HepG2 (cell line): ENCODE measurements around the gene HHIPL2. TPM values are rescaled to one million over a fixed set of nuclear protein-coding genes. Genes with fewer than 3 reads are reported as not detected.

ENCODE experiments used
- AKNA ChIP-seq: sonication (generic); formaldehyde crosslinking; IDR thresholded peaks from 2 replicates; pipeline ENCODE4 v1.4.0; 2020; ENCODE audit warnings: missing genetic modification reagents, borderline replicate concordance
- ARID2 ChIP-seq: sonication (generic); formaldehyde crosslinking; IDR thresholded peaks from 2 replicates; pipeline ENCODE4 v1.8.1; 2022; ENCODE audit warnings: mild to moderate bottlenecking, missing genetic modification reagents, borderline replicate concordance
- ARID4A ChIP-seq: sonication (generic); formaldehyde crosslinking; IDR thresholded peaks from 2 replicates; pipeline ENCODE4 v1.5.0; 2020; ENCODE audit warnings: mild to moderate bottlenecking, missing genetic modification reagents, borderline replicate concordance
- BRCA1 ChIP-seq: sonication (generic); formaldehyde crosslinking; IDR thresholded peaks from 2 replicates; pipeline ENCODE4 v1.4.0; 2020; ENCODE audit warnings: missing genetic modification reagents
- BRD4 ChIP-seq: sonication (generic); formaldehyde crosslinking; IDR thresholded peaks from 2 replicates; pipeline ENCODE4 v1.4.0; 2020; ENCODE audit warnings: missing genetic modification reagents
- CBX5 ChIP-seq: sonication (generic); formaldehyde crosslinking; IDR thresholded peaks from 2 replicates; pipeline ENCODE4 v1.4.0; 2020; ENCODE audit warnings: missing genetic modification reagents, borderline replicate concordance
- CSRNP1 ChIP-seq: sonication (generic); formaldehyde crosslinking; IDR thresholded peaks from 2 replicates; pipeline ENCODE4 v1.8.1; 2023; ENCODE audit warnings: mild to moderate bottlenecking, missing genetic modification reagents
- GATA4 ChIP-seq: sonication (generic); IDR thresholded peaks from 2 replicates; pipeline ENCODE4 v1.6.1; 2016; ENCODE audit warnings: antibody characterized with exemption, low read depth, borderline replicate concordance
- NFIB ChIP-seq: sonication (generic); formaldehyde crosslinking; IDR thresholded peaks from 2 replicates; pipeline ENCODE4 v1.9.0; 2021; ENCODE audit warnings: missing genetic modification reagents, mild to moderate bottlenecking, borderline replicate concordance
- SMAD9 ChIP-seq: sonication (generic); formaldehyde crosslinking; IDR thresholded peaks from 2 replicates; pipeline ENCODE4 v1.5.1; 2020; ENCODE audit warnings: mild to moderate bottlenecking, missing genetic modification reagents
- SP4 ChIP-seq: sonication (generic); formaldehyde crosslinking; IDR thresholded peaks from 2 replicates; pipeline ENCODE4 v1.8.1; 2023; ENCODE audit warnings: mild to moderate bottlenecking, missing genetic modification reagents
- SYNCRIP ChIP-seq: fragments of 200-400 bp; formaldehyde crosslinking; IDR thresholded peaks from 2 replicates; pipeline ENCODE4 v1.6.1; 2018; ENCODE audit warnings: mild to moderate bottlenecking, low read depth, low read length; ENCODE audit not compliant: insufficient read depth
- TEAD2 ChIP-seq: sonication (generic); formaldehyde crosslinking; IDR thresholded peaks from 2 replicates; pipeline ENCODE4 v1.9.0; 2021; ENCODE audit warnings: missing genetic modification reagents
- ZBTB38 ChIP-seq: sonication (generic); formaldehyde crosslinking; IDR thresholded peaks from 2 replicates; pipeline ENCODE4 v1.5.1; 2020; ENCODE audit warnings: mild to moderate bottlenecking, missing genetic modification reagents
- ZMYM2 ChIP-seq: sonication (generic); formaldehyde crosslinking; IDR thresholded peaks from 2 replicates; pipeline ENCODE4 v1.8.0; 2022; ENCODE audit warnings: mild to moderate bottlenecking, missing genetic modification reagents
- ZNF17 ChIP-seq: sonication (generic); formaldehyde crosslinking; IDR thresholded peaks from 2 replicates; pipeline ENCODE4 v1.5.0; 2020; ENCODE audit warnings: mild to moderate bottlenecking, missing genetic modification reagents
- ZNF572 ChIP-seq: sonication (generic); formaldehyde crosslinking; IDR thresholded peaks from 2 replicates; pipeline ENCODE4 v1.5.1; 2020; ENCODE audit warnings: mild to moderate bottlenecking, missing genetic modification reagents
- ZNF644 ChIP-seq: IDR thresholded peaks from 2 replicates; pipeline ENCODE4 v1.6.1; 2016; ENCODE audit warnings: low read depth
- ZNF746 ChIP-seq: sonication (generic); formaldehyde crosslinking; IDR thresholded peaks from 2 replicates; pipeline ENCODE4 v1.8.0; 2022; ENCODE audit warnings: mild to moderate bottlenecking, missing genetic modification reagents
- polyA plus RNA-seq, 8 experiments: library from polyadenylated mRNA; depleted of rRNA in 3 of 8; stranded (reverse) in 7 of 8; unstranded in 1 of 8; fragments of >200 nt; fragmentation: Illumina TruSeq in 4 of 8; extraction: Trizol in 4 of 8; gene quantifications; 2 replicates each; pipeline versions ENCODE4 v1.2.1 to v1.2.3, GENCODE V29; 2011 to 2016; ENCODE audit warnings: low read depth in 4 of 8, missing spikeins in 1 of 8, mixed read lengths in 1 of 8; ENCODE audit not compliant: insufficient read depth in 1 of 8
- total RNA-seq, 5 experiments: library from RNA; depleted of rRNA; stranded (reverse); fragments of >200 nt; fragmentation: Illumina TruSeq; extraction: Trizol; gene quantifications; 2 replicates each; pipeline ENCODE4 v1.2.3, GENCODE V29; 2016; ENCODE audit warnings: low read depth in 1 of 5

The HHIPL2 gene
- total and polyA plus RNA-seq, 2 of the 13 experiments (the other 11 are each of a cell fraction or from before 2014, with no cell fraction given), result 0.53 to 1.3 TPM

- TF ChIP-seq AKNA (CRISPR knock-in tag), result no peak
- peak; percentile 96 for TF ChIP-seq ARID4A (CRISPR knock-in tag)
- no peak for TF ChIP-seq ZBTB38
- no peak for TF ChIP-seq CBX5 (CRISPR knock-in tag)
- TF ChIP-seq ZMYM2 (CRISPR knock-in tag), result no peak
- 0 out of 2 replicates have a peak, but pooled peaks have one; percentile 32 for TF ChIP-seq BRCA1
- no peak for TF ChIP-seq SMAD9 (CRISPR knock-in tag)
- TF ChIP-seq ZNF17 (CRISPR knock-in tag), result no peak
- no peak for TF ChIP-seq NFIB (CRISPR knock-in tag)
- TF ChIP-seq SYNCRIP, result no peak
- TF ChIP-seq ARID2 (CRISPR knock-in tag), result no peak
- TF ChIP-seq GATA4, result no peak
- TF ChIP-seq ZNF746 (CRISPR knock-in tag), result no peak
- TF ChIP-seq ZNF572 (CRISPR knock-in tag), result no peak
- no peak for TF ChIP-seq TEAD2 (CRISPR knock-in tag)
- TF ChIP-seq SP4, result peak; percentile 58; the same call in 1 of the 2 replicates
- no peak for TF ChIP-seq ZNF644 (CRISPR knock-in tag)
- TF ChIP-seq CSRNP1 (CRISPR knock-in tag), result no peak
- TF ChIP-seq BRD4, result no peak
Observed at GRCh38 chr1:222589462-222590302, 41.8 kb upstream of the HHIPL2 start, which contains the start of gene TAF1A (continued).
